ENCODE measurements around the gene KY.

The KY gene

DNA sequence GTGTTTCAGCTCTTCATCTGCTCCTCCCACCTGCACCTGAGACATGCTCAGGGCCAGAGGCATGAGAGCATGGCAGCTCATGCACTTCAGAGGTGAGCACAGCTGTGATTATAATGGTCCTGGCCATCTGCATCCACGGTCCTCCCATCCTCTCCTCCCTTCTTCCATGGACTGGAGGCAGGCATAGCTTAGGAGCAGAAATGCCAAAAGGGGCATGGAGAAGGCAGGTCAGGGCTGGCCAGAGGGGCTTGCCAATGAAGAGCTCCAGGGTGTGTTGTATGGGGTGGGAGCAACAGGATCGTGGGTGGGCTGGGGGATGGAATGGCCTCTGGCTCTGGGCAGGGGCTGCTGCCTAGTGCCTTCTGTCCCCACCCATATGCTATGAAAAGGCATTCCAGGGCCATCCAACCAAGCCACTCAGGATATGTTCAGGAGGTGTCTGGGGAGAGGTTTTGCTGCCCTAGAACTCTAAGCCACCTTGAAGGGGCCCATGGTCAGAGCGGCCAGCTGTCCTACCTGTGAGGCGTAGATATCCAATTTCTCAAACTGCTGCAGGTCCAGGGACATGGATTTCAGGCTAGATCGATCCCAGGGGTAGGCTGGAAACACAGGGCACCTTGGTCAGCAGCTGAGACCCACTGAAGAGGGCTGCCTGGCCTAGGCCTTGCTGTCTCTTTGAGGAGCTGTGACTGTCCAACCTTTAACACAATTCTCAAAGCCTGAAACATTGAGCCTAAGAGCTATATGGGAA is 26.1 kb downstream of the KY start:
- TF ChIP-seq ZNF274 (IDR thresholded peaks at IDR 0.05; ENCODE audit: low read depth, low read length) = no peak
- no peak overlapping the region for H3K4me3 ChIP-seq (ENCODE audit: low read length)

DNA sequence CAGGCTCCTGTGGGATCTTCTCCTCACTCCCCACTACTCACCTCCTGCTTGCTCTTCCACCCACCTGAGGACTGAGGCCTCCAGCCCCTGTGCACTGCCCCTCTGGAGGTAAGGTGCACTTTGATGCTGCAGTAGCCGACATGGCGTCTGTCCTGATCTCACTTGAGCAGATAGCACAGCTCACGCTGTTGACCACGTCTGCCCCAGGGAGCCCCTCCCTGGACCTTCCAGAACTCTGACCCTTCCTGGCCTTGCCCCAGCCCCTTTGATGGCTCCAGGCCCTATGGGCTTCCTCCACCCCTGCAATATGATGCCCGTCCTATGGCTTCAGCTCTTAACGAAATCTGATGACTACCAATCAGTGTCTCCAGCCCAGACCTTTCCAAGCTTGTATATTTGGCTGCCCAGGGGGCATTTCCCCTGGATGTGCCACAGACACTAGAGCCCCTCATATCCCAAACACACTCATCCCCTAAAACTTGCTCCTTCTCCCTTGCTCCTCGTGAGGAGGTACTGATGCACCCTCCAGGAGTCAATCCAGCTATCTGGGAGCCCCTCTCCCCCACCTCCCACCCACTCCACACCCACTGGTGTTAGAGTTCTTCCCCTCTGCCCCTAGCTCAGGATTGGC is 27.1 kb downstream of the KY start:
- TF ChIP-seq ZNF274 (IDR thresholded peaks at IDR 0.05; ENCODE audit: low read depth, low read length) = no peak
- H3K4me3 ChIP-seq (ENCODE audit: low read length) = no peak overlapping the region

DNA sequence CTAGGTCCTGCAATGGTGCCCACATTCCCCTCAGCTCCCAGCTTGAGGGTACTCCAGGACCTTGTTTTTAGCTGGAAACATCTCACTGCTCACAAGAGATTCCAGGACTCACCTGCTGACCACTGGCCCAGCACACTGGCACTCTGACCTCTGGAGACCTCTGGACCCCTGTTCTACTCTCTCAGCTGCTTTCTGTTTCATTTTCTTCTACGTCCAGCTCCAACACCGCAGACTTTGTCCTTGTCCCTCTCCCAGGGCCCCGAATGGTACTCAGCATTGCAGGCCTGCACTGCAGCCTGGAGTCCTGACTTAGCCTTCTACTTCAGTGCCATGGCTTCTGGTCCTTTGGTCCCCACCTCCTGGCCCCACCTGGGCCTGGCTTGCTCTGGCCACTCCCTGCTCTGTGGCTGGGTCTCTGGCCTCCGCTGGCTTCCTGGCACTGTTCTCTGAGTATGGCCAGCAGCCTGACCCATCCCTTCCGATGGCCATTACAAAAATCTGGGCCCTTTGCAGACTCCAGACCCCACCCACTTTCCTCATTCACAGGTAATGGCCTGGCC is 27.9 kb downstream of the KY start:
- no peak overlapping the region for H3K4me3 ChIP-seq (ENCODE audit: low read length)
- TF ChIP-seq ZNF274 (IDR thresholded peaks at IDR 0.05; ENCODE audit: low read depth, low read length) = no peak

DNA sequence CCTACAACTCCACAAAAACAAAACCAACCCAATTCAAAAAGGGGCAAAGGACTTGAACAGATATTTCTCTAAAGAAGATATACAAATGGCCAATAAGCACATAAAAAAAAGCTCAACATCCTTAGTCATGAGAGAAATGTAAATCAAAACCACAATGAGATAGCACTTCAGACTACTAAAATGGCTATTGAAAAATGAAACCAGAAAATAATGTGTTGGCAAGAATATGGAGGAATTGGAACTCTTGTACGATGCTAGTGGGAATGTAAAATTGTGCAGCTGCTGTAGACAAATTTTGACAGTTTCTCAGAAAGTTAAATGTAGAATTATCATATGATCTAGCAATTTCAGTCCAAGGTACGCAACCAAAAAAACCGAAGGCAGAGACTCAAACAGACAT is 29.0 kb downstream of the KY start:
- H3K4me3 ChIP-seq (ENCODE audit: low read length) = no peak overlapping the region
- no peak for TF ChIP-seq ZNF274 (IDR thresholded peaks at IDR 0.05; ENCODE audit: low read depth, low read length)

DNA sequence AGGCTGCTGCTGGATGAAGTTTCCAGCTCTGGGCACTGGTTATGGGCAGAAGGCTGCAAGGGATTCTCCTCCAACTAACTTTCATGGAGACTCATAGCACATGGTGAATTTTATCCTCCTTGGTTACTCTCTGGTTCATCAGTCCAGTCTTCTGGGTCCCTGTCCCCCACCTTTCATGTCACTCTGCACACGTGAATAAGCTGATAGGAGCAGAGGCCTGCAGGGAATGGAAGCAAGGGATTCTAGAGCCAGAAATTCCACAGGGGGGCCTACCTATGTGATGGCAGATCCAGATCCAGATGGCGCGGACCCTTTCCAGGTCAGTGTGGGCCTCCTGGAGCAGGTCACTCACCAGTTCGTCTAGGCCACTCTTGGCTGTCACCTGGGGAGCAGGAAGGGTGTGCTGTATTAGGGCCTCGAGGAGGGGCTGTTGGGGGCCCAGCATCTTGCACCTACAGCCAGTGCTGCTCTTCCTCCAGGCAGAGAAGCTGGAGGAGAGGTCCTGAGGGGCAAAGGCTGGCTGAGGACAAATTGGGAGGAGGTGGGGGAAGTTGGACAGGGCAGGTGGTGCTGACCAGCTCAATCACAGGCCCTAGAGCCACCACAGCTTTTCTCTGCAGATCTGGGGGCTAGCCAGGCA is 30.2 kb downstream of the KY start:
- H3K4me3 ChIP-seq (ENCODE audit: low read length) = no peak overlapping the region
- TF ChIP-seq ZNF274 (IDR thresholded peaks at IDR 0.05; ENCODE audit: low read depth, low read length) = no peak

DNA sequence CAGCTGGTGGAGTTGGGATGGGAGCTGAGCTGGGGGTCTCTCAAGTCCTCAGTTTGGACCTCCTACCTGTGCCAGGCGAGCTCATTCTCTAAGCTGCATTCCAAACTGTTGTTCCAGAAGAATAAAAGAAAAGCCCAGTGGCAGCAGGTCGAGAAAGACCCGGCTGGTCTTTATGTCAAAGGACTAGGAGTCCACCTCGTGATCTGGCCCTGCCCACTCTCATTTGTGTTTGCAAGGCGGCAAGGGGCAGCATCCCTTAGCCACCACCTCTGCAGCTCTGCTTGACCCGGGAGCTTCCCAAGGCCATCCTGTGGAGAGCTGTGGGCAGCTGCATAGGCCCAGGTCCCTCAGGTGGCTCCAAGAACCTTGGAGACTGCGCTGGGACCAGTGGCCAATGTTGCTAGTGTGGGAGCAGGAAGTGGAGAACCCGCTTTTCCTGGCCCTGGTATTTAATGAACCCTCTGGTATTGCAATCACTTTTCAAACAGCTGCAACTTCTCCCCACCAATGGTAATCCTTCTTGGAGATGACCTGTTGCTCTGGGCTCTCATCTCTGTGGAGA is 30.9 kb downstream of the KY start:
- TF ChIP-seq ZNF274 (IDR thresholded peaks at IDR 0.05; ENCODE audit: low read depth, low read length) = no peak
- H3K4me3 ChIP-seq (ENCODE audit: low read length) = no peak overlapping the region

DNA sequence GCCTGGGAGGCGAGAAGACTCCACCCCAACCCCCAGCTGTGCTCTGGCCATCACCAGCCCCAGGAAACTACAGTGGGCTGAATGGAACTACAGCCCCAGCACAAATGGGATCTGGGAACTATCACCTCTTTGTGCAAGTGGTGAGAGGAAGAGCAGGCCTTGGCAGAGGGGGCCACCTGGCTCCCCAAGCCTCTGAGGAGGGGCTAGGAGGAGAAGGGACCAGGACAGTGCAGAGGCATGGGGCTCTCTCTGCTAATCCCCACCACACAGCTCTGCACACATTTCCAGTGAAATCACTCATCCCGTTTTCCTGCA is 31.6 kb downstream of the KY start:
- H3K4me3 ChIP-seq (ENCODE audit: low read length) = no peak overlapping the region
- TF ChIP-seq ZNF274 (IDR thresholded peaks at IDR 0.05; ENCODE audit: low read depth, low read length) = no peak

DNA sequence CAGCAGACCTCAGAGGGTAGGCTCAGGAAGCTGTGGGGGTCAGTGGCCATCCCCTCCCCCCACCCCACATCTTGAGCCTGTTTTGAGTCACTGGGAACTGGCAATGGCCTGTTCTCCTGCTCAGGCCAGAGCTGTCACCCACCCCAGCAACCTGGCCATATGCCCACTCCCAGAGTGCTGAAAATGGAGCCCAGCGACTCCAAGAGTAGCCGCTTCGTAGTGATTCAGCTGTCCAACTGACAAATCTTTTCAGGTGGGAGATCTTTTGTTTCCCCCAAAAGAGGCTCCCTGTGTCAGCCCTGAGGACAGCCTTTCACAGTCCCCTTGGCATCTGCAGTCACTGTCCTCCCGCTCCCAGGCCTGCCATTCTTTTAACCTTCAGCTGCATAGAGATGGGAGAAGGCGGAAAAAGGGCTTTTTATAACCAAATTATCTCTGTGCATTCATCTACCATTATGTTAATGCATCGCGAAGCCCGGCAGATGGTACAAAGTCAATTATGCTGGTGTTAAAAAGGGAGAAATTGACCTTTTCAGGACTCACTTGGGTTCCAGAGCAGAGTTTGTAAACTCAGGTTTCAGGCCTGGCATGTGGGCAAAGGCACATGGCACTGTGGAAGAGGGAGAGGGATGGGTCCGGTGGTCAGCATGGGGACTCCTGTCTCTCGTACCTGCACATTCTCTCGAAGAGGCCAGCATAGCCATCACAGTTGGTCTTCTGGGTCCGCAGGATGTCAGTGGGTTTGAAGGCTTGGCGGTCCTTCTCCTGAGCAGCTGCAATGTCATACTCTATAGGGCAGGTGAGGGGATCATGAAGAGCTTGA is 32.1 kb downstream of the KY start:
- TF ChIP-seq ZNF274 (IDR thresholded peaks at IDR 0.05; ENCODE audit: low read depth, low read length) = no peak
- H3K4me3 ChIP-seq (ENCODE audit: low read length) = no peak overlapping the region

DNA sequence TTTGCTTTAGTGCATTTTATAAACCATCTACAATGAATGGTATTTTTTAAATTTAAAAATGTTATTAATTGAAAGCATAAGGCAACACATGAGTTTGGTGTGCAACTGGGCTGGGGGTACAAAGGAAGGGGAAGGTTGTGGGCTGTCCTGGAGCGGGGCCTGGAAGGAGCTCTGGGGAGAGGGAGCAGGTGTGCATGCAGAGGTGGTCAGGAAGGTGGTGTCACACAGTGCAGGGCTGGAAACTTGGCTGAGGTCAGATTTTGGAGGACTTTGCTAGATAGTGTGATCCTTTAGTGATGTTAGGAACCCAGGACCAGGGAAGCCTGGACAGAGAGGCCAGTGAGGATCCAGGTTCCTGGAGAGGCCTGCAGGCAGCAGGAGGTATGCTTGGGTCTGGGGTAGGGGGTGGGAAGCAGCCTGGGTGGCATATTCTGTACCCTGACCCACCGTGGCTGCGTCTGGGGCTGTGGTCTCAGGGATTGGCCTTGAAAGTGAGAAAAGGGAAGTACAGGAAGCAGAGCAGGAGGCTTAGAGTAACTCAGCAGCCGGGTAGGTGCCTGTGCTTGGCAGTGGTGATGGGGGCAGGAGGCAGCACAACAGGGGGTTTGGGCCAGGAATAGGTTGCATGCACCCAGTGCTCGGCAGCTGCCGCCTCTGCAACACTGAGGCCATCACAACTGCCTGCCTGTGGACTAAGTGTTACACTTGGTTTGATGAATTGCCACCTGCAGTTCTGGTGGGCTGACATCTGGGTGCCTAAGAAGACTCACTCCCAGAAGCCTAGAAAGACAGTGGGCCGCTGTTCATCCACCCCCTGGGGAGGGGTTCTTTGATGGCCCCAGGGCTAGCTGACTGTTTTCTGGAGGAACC is 33.0 kb downstream of the KY start:
- no peak overlapping the region for H3K4me3 ChIP-seq (ENCODE audit: low read length)
- TF ChIP-seq ZNF274 (IDR thresholded peaks at IDR 0.05; ENCODE audit: low read depth, low read length) = no peak

DNA sequence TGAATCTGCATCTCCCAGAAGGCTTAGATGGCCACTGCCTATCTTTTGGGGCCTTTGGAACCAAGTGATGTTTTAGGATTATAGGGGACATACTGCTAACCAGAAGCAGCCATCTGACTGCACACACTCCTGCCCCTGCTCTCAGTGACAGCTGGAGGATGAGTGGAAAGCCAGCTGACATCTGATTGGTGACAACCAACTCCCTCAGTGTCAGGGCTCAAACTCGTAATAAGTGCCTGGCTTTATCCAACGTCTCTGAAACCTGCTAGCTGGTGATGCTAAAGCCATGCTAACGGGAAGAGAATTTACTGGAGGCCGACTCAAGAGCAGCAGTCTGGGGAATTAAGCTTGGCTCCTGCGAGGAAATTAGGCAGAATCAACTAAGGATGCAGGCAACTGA is 35.1 kb downstream of the KY start:
- TF ChIP-seq ZNF274 (IDR thresholded peaks at IDR 0.05; ENCODE audit: low read depth, low read length) = no peak
- no peak overlapping the region for H3K4me3 ChIP-seq (ENCODE audit: low read length)

DNA sequence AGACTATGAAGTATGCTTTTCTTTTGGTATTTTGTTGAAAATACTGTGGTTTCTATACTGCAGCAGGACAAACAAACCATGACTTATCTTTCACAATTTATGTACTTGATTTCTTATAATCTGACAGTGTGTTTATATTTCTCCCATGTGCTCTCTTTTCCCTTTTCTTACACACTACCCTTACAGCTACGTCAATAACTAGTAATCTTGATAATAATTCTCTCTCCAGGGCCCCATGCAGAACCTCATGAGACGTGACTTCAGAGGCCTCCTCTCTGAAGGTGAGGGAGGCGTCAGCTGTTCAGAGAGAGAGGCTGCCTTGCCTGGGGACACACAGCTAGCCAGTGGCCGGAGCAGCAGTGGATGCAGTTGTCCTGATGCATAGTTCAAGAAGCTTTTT is 35.9 kb downstream of the KY start:
- TF ChIP-seq ZNF274 (IDR thresholded peaks at IDR 0.05; ENCODE audit: low read depth, low read length) = no peak
- H3K4me3 ChIP-seq (ENCODE audit: low read length) = no peak overlapping the region

DNA sequence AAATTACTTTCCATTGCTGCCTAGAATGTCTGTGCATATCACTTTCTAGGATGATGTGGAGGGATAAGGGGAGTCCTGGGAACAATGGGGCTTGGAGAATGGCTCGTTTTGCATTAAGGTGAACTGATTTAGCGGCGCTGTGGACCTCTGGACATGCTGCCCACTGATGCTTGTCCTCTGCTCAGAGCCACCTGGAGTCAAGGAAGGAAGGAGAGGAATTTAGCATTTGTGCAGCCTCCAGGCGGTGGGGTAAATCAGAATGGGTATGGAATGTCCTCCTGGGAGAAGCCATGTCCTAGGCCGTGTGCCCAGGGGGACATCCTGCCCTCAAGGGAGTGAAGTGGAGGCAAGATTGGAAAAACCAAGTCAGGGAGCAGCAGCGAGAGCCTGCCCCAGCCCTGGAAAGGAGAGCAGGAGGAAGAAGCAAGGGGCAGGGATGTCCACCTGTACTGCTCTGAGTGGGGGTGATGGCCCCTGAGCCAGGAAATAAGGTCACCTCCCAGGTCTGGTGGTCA is 37.8 kb downstream of the KY start:
- TF ChIP-seq ZNF274 (IDR thresholded peaks at IDR 0.05; ENCODE audit: low read depth, low read length) = no peak
- H3K4me3 ChIP-seq (ENCODE audit: low read length) = no peak overlapping the region

DNA sequence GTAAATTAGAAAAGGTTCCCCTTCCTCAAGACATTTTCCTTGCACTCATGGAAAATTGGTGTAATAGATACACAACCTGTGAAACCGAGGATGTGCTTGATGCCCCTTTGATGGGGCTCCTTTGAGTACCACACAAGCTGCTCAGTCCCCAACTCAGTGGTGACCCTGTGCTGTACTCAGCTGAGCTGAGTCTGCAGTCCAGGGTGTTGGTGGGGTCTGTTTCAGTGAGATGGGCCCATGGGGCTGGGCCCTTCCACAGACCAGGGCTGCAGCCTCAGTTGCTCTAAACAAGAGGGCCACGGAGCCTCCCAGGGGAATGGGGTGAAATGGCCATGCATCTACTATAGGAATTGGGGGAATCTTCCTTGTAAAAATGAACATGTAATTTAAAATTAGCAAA is 39.3 kb downstream of the KY start:
- no peak for TF ChIP-seq ZNF274 (IDR thresholded peaks at IDR 0.05; ENCODE audit: low read depth, low read length)
- no peak overlapping the region for H3K4me3 ChIP-seq (ENCODE audit: low read length)
